ENCODE results near the gene ADAM12.

Gene ADAM12

DNA sequence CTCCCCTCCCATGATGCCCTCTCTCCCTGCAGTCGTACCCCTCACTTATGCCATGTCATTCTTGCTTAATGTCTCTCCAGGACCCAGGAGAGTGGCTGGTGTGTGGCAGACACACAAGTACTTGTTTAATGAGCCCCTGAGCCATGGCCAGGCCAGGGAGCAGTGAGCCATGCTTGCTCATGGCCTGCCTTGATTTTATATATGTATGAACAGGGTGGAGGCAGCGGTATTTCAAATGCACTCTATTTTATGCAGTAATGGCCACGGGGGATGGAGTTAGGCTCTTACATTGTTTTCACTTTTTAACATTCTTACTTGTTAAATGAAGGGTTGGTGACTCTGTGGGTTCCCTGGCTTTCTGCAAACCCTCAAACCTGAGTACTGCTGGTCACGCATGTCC, 347.2 kb downstream of the ADAM12 start:
- H3K27ac ChIP-seq = no peak overlapping the region
- TF ChIP-seq, protein P1, sequence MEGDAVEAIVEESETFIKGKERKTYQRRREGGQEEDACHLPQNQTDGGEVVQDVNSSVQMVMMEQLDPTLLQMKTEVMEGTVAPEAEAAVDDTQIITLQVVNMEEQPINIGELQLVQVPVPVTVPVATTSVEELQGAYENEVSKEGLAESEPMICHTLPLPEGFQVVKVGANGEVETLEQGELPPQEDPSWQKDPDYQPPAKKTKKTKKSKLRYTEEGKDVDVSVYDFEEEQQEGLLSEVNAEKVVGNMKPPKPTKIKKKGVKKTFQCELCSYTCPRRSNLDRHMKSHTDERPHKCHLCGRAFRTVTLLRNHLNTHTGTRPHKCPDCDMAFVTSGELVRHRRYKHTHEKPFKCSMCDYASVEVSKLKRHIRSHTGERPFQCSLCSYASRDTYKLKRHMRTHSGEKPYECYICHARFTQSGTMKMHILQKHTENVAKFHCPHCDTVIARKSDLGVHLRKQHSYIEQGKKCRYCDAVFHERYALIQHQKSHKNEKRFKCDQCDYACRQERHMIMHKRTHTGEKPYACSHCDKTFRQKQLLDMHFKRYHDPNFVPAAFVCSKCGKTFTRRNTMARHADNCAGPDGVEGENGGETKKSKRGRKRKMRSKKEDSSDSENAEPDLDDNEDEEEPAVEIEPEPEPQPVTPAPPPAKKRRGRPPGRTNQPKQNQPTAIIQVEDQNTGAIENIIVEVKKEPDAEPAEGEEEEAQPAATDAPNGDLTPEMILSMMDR (conservative IDR thresholded peaks at IDR 0.05) = no peak

DNA sequence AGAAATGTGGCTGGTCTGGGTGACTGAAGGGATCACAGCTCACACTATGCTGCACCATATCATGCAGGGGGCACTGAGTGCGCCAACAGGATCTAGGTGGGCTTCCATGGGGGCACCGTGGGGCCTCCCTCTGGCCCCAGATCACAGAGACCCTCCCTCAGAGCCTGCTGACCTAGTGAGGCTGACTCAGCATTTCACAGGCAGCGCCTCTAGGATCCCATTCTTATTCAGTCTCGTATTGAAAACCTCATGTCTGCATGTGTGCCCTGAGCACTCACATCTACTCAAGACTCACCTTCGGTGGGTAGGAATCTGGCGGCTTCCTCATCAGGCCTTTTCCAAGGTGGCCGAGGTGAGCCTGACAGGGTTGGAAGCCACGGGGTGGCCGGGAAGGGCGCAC, 350.3 kb downstream of the ADAM12 start:
- TF ChIP-seq, protein P1 (conservative IDR thresholded peaks at IDR 0.05) = no peak
- no peak overlapping the region for H3K27ac ChIP-seq

DNA sequence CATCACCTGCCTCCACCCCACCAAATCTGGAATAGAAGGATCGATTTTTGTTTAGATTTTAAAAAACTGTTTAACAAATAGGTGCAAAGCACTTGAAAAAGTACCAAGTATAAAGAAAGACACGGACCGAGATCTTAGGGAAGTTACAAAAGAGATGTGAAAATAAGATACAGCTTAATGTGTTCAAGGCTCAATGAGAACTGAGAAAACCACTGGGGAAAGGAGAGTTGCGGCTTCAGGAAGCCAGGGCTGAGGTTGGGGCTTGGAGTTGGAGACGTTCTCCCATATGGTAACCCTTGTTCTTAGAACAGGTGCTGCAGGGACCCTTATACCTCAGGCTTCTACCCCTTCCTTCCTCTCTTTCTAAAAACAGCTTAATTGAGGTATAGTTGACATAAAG, 351.8 kb downstream of the ADAM12 start:
- H3K27ac ChIP-seq = no peak overlapping the region
- TF ChIP-seq, protein P1 (conservative IDR thresholded peaks at IDR 0.05) = no peak

DNA sequence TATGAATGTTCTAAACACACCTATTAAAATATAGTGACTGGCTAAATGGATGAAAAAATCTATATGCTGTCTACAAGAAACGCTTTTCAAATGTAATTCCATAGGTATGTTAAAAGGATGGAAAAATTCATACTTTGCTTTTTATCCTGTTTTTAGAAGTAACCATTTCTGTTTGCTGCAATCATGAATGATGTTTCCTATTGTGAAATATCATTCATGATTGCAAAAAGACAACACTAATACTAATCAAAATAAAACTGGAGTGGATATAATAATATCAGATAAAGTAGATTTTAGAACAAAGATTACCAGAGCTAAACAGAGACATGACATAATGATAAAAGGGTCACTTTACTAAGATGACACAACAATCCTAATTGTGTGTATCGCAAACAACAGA, 353.7 kb downstream of the ADAM12 start:
- TF ChIP-seq, protein P1 (conservative IDR thresholded peaks at IDR 0.05) = no peak

DNA sequence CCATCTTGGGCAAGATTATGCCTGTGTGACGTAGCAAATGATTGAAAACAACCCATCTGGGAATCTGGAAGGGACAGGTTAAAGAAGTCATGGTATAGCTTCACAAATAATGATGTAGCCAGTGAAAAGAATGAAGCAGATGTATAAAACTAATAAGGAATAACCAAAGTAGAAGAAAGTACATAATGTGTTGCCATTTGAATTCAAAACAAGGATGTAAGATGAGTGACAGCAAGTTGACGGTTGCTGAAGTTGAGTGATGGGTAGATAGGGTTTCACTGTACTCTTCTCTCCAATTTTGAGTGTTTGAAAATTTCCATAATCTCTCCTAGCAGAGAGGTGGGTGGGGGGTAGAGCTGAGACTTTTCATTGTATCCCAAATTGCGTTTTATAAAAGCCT, 358.3 kb downstream of the ADAM12 start:
- no peak overlapping the region for H3K27ac ChIP-seq
- TF ChIP-seq, protein P1 (conservative IDR thresholded peaks at IDR 0.05) = no peak

More for the DNA sequence above, 353.7 kb downstream of the ADAM12 start:
- H3K27ac ChIP-seq = no peak overlapping the region

DNA sequence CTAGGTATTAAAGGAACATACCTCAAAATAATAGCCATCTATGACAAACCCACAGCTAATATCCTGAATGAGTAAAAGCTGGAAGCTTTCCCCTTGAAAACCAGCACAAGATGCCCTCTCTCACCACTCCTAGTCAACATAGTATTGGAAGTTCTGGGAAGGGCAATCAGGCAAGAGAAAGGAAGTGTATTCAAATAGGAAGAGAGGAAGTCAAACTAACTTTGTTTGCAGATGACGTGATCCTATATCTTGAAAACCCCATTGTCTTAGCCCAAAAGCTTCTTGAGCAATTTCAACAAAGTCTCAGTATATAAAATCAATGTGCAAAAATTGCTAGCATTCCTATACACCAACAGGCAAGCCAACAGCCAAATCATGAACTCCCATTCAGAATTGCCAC, 360.6 kb downstream of the ADAM12 start:
- no peak overlapping the region for H3K27ac ChIP-seq
- TF ChIP-seq, protein P1 (conservative IDR thresholded peaks at IDR 0.05) = no peak

DNA sequence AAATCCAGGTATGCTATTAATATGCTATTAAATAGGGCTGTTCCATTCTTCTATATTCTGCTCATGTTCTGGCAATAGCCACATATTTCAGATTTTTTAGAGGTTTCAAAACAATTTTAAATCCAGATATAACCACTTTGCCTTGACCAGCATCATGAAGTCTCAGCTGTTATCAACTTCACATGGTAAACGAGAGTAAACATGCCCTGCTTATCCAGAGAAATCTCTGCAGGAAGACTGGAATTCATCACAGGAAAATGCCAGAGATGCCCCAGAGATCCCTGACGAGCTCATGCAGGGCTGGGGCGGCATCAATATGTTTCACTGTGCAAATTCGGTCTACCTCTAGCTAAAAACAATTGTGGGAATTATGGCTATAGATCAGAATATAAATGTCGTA, 365.4 kb downstream of the ADAM12 start:
- TF ChIP-seq, protein P1 (conservative IDR thresholded peaks at IDR 0.05) = no peak
- H3K27ac ChIP-seq = no peak overlapping the region
